ENCODE results near the gene CERS1.

CERS1 gene

DNA sequence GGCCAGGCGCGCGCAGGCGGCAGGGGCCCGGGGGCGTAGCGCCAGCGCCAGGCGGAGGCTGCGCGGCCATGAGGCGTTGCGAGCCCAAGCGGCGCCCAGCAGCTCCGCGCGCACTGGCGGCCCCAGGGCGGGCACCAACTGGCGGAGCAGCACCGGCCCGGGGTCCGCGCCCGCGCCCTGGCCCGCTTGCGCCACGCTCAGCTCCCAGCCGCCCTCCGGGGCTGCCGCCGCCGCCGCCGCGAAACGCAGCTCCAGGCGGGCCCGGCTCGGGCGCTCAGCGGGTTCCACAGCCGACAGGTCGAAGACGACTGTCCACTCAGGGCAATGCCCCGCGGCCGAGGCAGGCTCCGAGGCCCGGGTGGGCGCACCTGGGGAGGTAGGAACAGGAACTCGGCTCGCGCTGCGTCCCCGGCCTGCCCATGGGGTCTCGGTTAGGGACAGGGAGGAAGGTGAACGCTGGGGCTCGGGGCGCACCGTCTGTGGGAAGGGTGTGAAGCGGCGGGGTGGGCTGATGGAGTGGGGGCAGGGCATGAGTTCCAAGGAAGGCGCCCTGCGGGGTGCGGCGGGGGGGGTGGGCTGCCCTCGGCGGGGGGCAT lies 26.8 kb downstream of the CERS1 start:
- no peak for DNase-seq

DNA sequence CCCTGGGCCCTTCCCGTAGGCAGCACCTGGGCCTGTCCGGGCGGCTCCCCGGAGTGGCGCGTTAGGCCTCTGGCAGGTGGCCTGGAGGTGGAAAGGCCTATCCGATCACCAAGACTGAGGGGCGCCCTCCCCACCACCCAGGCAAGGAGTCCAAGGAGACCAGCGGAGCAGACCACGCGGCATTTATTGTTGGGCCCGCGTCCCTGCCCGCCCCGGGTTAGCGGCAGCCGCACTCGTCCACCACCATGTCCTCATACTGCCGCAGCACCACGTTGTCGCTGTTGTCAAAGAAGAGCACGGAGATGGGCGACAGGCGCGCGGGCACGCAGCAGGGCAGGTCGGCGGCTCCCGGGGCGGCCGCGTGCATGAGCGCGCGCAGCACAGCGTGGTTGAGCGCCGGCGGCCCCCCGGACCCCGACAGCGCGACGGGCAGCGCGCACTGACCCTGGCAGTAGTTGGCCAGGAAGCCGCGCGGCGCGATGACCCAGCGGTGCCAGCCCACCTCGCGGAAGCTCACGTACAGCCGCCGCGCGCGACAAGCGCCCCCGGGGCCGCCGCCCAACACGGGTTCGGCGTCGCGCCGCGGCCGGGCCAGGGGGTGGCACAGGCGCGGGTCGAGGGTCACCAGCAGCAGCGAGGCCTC lies 27.5 kb downstream of the CERS1 start:
- no peak for DNase-seq

DNA sequence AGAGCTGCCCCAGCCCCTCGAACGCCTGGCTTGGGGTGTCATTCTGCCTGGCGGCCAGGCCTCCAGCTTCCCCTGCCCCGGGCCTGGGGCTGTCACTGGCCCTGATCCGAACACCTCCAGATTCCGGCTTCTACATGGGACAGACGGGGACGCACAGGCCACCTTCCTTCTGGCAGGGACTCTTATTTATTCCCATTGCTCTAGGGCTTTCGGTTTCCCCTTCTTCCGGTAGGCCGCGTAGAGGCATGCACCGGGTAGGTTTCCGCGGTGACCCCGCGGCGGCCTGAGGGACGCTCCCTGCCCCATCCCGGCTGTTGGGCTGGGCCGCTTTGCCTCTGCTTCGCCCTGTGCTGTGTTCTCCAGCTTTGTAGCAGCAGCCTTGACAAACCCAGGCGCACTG lies 28.2 kb downstream of the CERS1 start:
- DNase-seq, result no peak

DNA sequence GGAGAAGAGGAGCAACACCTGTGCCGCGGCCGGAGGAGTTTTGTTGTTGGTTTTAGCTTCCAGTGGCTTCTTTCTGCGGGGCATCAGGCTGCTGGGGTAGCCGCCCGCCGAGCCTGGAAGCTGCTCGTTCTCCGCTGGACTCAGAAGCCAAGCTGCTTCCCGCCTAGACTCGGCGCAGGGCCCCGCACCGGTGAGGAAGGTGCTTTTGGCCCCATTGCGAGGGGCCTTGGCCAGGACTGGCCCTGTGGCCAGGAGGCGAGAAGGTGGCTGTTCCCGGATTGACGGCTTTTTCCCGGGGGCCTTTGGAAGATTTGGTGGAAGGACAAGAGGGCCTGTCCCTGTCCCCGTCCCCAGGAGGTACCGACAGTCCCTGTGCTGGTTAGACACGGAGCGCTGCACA lies 28.8 kb downstream of the CERS1 start:
- DNase-seq, result no peak

DNA sequence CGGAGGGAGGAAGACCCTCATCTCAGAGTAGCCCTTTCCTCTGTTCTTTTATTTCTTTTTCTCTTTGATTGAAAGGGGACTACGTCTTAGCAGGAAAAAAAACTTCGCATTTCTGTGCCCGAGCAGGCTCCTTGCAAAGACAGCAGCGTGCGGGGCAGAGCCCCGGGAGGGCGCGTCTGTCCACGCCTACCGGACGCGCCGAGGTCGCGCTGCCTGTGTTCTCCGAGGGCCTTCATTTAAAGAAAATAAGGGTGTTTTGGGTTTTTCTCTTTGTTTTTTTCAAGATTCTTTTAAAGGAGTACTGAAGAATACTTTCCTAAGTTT lies 29.2 kb downstream of the CERS1 start:
- no peak for DNase-seq

DNA sequence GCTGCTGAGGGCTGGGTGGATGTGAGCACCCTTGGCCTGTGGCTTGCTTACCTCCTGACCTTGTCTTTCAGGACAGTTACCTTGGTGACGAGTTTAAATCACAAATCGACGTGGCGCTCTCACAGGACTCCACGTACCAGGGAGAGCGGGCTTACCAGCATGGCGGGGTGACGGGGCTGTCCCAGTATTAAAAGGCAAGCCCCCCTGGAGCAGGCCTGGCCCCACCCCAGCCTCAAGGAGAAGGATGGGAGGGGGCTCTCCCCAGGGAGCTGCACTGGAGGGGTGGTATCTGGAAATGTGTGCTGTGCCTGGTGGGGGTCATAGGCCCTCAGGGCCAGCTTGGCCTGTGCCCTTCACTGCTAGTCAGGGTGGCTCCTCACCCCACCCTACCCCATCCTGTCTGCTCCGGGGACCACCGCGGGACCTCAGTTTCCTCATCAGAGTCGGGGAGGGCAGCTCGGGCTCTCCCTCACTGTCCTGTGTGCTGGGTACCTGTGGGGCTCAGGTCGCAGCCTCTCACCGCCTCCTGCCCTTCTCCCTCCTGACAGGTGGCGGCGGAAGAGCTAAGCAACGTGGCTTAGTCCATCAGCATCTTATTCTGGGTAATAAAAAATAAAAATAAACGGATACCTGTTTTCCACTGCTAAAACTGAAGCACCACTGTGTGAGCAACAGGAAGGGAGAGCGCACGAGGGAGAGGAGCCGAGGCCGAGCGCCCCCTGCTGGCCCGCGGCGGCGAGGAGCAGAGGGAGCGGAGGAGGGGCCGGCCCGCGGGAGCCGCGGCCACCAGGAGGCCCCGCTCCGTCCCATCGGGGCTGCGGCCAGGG lies 29.8 kb downstream of the CERS1 start:
- DNase-seq, result peak; percentile 52

DNA sequence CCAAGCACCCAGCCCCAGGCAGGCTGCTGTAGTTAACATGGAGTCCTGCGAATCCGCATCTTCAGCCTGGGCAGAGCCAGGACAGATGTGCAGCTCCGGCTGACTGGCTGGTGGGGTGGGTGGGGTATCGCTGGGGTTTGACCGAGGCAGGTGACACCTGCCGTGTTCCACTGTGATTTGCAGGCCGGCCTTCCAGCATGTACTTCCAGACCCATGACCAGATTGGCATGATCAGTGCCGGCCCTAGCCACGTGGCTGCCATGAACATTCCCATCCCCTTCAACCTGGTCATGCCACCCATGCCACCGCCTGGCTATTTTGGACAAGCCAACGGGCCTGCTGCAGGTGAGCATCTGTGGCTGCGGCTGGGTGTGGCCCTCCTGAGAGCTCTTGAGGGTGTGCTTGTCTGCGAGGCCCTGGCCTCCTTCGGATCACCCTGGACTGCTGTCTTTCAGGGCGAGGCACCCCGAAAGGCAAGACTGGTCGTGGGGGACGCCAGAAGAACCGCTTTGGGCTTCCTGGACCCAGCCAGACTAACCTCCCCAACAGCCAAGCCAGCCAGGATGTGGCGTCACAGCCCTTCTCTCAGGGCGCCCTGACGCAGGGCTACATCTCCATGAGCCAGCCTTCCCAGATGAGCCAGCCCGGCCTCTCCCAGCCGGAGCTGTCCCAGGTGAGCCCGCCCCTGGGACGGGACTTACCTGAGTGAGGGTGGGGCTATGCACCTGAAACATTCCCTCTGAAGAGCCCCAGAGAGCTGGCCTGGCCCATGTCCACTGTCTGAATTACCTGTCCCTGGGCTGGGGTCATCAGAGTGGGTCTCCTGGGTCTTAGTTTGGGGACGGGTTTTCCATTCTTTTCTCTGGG lies 30.6 kb downstream of the CERS1 start:
- no peak for DNase-seq

DNA sequence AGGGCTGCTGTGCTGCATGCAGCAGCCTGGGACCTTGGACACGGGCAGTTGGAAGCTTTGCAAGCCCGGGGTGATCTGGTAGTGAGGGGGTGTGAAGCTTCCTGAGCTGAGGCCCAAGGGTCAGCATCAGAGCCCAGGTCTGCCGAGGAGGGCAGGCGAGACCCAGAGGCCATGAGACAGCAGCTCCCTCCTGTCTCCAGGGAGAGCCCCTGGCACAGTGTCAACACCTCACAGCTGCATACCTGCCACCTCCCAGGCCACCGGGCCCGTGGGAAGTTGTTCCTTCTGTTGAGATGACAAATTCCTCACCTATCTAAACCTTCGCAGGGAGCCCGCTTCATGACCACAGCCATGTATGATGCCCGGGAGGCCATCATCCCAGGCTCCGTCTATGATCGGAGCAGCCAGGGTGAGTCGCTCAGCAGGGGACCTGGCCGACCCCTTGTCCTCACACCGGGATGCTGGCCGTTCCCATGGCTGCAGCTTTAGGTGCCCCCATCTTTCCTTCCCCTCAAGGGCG lies 32.1 kb downstream of the CERS1 start:
- DNase-seq, result no peak

DNA sequence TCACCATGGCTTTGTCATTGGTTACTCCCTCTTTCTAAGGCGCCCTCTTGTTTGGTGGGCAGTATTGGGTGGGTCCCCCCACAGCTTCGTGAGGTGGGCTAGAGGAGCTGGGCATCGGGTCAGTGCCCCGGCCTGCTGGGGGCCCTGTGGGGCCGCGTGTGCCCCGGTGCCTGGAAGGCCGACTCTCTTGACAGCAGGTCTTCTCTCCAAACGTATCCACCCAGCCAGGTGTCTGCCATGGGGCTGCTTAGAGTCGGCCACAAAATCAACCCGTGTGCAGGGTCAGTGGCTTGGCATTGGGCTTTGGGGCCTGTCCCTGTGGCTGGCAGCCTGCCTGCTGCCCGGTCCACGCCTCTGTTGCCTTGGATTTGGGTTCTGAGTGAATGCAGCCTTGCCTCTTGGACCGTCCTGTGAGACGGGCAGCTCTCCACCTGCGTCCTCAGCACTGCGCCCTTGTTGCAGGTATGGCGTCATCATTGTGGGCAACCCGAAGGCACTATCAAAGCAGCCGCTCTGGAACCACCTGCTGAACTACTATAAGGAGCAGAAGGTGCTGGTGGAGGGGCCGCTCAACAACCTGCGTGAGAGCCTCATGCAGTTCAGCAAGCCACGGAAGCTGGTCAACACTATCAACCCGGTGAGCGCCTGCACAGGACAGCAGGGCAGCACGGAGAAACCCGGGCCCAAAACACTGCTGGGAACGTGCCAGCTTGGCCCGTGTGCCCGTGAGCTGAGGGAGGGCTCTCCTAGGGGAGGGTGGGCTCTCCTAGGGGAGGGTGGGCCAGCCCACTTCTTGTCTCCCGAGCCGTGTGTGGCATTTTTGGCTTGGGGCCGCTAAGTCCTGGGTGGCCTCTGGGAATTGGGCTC lies 32.7 kb downstream of the CERS1 start:
- no peak for DNase-seq

DNA sequence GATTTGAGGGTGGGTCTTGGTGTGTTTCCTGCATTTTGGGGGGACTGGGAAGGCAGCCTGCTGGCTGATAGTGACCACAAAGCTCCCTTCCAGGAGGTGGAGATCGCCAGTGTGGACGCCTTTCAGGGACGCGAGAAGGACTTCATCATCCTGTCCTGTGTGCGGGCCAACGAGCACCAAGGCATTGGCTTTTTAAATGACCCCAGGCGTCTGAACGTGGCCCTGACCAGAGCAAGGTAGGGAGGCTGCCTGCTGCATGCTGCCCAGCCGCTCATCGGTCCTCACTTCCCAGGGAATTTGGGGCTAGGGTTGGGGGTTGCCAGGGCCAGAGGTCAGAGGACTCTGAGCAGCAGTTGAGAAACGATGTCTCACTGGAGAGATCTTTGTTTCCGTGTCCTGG lies 34.0 kb downstream of the CERS1 start:
- DNase-seq, result no peak

DNA sequence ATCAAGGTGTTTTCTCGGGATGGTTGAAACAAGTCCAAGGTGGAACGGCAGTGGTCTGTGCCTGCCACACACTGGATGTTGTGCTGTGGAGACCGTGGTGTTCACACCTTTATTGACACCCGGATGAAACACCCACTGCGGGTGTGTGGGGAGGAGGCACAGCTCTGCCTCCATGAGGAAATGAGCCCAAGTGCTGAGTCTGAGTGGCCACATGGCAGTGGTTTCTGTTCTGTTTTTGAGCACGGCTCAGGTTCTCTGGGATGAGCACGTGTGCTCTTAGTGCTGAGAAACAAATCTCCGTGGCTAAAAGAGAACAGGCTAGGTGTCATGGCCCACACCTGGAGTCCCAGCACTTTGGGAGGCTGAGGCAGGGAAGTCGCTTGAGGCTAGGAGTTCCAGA lies 34.7 kb downstream of the CERS1 start:
- no peak for DNase-seq

DNA sequence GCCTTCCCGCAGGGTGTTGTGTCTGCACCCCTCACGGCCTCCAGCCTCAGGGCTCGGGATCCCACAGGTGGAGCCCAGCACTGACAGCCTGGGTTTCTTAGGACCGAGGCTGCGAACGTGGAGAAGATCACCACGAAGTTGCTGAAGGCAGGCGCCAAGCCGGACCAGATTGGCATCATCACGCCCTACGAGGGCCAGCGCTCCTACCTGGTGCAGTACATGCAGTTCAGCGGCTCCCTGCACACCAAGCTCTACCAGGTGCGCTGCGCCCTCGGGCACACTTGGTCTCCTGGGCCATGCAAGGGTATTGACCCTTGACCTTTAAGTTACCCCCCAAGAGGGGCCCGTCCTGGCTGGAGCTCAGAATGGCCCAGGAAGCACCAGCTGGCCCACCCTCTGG lies 35.2 kb downstream of the CERS1 start:
- DNase-seq, result no peak

DNA sequence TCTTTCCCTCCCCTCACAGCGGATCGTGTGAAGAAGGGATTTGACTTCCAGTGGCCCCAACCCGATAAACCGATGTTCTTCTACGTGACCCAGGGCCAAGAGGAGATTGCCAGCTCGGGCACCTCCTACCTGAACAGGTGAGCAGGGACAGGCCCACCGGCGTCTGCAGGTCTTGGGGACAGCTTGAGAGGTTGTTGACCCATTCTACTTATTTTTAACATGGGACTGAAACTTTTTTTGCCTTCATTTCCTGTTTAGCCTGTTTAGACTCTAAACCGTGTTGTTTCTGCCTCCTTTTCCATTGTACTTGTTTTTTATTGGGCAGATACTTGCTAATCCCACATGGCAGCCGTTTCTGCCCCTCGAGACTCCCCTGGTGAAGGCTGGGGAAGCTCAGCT lies 35.7 kb downstream of the CERS1 start:
- DNase-seq, result no peak

DNA sequence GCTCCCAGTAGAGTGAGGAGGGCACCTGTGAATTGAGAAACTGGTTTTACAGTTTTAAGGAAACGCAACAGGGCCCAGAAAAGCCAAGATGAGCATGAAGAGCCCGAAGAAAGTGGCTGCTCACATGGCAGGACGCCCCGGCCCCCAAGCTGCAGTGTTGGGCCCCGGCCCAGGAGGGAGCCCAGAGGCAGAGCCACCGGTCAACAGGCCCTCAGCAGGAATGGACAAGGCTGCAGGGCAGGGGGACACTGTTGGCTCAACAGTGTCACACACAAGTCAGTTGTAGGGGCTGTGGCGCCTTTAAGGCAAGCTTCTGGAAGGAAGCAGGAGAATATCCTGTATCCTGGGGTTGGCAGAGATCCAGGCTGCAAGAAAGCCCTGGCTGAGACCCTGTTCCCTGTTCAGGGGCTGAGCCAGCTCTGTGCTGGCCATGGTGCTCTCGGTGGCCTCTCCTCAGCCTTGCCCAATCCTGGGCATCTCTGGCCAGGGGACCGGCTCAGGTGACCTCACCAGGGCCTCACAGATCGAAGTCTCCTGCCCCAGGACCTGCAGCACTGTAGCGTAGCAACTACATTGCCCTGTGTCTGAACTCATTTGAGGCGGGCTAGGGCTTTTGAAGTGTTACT lies 36.2 kb downstream of the CERS1 start:
- DNase-seq, result no peak

DNA sequence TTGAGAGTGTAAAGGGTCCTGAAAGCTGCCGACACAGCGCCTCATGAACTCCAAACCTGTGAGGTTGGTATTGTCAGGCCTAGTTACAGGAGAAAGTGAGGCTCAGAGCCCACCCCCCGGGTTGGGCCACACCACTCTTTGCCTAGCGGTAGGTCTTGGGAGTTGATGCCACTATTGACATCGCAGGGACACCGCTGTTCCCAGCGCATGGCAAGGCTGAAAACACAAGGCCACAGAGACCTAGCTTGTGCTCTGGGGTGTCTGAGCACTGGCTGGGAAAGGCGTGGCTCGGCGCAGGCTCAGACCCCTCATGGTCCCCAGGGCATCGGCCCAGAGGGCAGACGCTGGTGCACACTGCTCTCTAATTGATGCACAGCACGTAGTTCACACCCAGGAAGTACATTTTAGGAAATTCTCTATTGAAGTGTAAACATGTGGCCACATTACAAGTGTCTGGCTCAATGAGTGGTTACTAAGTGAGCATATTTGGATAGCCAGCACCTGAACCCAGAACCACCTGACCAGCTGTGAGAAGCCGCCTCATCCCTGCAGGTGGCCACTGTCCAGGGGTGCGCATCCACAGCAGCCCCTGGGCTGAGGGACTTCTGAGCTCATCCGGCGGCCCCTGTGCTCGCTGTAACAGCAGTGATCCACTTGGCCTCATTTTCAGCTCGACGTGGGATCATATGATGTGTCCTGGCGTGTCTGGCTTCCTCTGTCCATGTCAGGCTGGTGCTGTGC lies 36.9 kb downstream of the CERS1 start:
- no peak for DNase-seq

DNA sequence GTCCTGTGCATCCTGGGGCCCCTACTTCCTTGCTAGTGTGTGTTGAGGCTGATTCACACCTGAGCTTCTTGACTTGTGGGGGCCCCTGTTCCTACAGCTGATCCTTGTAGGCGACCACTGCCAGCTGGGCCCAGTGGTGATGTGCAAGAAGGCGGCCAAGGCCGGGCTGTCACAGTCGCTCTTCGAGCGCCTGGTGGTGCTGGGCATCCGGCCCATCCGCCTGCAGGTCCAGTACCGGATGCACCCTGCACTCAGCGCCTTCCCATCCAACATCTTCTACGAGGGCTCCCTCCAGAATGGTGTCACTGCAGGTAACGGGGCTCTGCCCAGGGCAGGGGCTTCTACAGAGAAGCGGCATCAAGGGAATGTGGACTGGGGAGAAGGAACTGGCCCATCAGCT lies 38.7 kb downstream of the CERS1 start:
- no peak for DNase-seq

DNA sequence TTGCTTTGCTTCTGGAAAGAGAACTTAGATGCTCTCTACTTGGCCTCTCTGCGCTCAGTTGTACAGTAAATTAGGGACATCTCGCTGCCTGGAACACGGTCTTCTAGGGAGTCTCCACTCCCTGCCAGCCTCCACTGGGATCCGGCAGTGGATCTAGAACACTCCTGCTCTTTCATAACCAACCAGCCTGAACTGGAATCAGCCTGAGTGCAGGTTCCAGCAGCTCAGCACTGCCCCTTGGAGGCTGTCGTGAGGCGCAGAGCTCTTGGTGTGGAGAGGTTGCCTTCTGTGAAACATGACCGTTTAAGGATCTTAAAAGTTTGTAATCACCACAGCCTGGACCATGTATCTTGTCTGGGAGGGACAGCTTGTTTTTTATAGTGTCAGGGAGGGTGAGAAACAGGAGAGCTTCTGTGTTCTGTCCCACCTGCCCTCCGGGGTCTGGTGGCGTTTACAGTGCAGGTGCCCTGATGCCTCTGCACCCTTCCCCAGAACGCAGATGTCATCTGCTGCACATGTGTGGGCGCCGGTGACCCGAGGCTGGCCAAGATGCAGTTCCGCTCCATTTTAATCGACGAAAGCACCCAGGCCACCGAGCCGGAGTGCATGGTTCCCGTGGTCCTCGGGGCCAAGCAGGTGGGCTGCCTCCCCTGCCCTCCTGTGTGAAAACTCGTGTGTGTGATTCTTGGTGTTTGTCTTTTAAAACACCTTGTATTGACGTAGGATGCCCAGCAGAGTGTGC lies 39.4 kb downstream of the CERS1 start:
- DNase-seq, result no peak

DNA sequence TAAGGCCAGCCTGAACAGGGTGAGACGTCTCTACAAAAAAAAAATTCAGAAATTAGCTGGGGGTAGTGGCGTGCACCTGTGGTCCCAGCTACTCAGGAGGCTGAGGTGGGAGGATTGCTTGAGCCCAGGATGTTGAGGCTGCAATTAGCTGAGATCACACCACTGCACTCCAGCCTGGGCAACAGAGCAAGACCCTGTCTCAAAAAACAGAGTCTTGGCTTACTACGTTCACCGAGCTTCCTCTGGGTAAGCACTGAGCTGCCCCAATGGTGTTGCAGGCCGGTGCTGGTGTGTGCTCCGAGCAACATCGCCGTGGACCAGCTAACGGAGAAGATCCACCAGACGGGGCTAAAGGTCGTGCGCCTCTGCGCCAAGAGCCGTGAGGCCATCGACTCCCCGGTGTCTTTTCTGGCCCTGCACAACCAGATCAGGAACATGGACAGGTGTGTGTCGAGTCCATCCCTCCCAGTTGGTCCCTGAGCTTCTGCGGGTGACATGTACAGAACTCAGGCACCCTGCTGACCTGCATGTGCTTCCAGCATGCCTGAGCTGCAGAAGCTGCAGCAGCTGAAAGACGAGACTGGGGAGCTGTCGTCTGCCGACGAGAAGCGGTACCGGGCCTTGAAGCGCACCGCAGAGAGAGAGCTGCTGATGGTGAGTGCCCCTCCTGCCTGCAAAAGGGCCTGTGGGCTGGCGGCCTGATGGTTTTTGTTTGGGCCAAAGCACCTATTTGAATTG lies 40.1 kb downstream of the CERS1 start:
- no peak for DNase-seq

DNA sequence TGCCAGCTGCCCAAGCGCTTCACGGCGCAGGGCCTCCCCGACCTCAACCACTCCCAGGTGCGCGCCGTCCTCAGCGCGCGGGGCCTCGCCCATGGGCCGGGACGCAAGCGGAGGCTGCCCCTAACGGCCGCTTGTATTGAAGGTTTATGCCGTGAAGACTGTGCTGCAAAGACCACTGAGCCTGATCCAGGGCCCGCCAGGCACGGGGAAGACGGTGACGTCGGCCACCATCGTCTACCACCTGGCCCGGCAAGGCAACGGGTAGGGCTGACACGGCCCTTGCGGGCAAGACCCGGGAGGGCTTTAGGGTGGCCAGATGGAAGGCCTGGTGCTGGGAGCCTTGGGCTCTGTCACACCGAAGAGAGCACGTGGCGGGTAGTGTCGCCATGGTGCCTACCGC lies 41.0 kb downstream of the CERS1 start:
- no peak for DNase-seq
